D721Med (cell line): ENCODE data around the gene SACS.
"Not testable (repeated sequence)": the region's sequence is repeated elsewhere in the genome, so short reads cannot be mapped to it uniquely, and the experiment has no call there.

Experiments used
- DNase-seq: peaks from one replicate; pipeline ENCODE4 v3.0.0; 2011; ENCODE audit warnings: low spot score; ENCODE audit not compliant: insufficient read length
- FAIRE-seq: peaks from 2 replicates; lab custom pipeline; 2011; peaks lifted over from hg19 to GRCh38; lab: Jason Lieb, UNC
- CTCF ChIP-seq: IDR thresholded peaks from 2 replicates; pipeline ENCODE4 v1.5.1; 2012; ENCODE audit warnings: mild to moderate bottlenecking, control low read depth; ENCODE audit not compliant: insufficient read depth; ENCODE audit errors: missing control alignments

The SACS gene

GRCh38 chr13:23319883-23320224, 113.6 kb downstream of the SACS start:
- no peak for DNase-seq
- no peak for TF ChIP-seq CTCF
- no peak for FAIRE-seq

GRCh38 chr13:23314837-23315236, 118.7 kb downstream of the SACS start:
- DNase-seq, FAIRE-seq: not testable (repeated sequence)

GRCh38 chr13:23292586-23292985, 140.9 kb downstream of the SACS start:
- no peak for FAIRE-seq
- no peak for DNase-seq
- no peak for TF ChIP-seq CTCF

GRCh38 chr13:23289917-23290357, 143.6 kb downstream of the SACS start:
- DNase-seq (no peak), FAIRE-seq (no peak)
- TF ChIP-seq CTCF: no peak

- DNase-seq: no peak
- FAIRE-seq: no peak
- no peak for TF ChIP-seq CTCF
These were observed 144.5 kb downstream of the SACS start for GRCh38 chr13:23288995-23289394.

- DNase-seq: no peak
- FAIRE-seq: no peak
- TF ChIP-seq CTCF: no peak
These were observed 144.9 kb downstream of the SACS start for GRCh38 chr13:23288564-23288963.

- TF ChIP-seq CTCF: no peak
- FAIRE-seq: no peak
- no peak for DNase-seq
These were observed 154.2 kb downstream of the SACS start for GRCh38 chr13:23279321-23279720.
